WTC11 (cell line): ENCODE data around the gene C1QTNF1. TPM values are rescaled to one million over a fixed set of nuclear protein-coding genes. Genes with fewer than 3 reads are reported as not detected.
A peak's percentile ranks its signal among the peaks of the same experiment; 100 is the strongest.

ENCODE experiments used
- ATAC-seq: fragments of 200-7000 bp; cut with Tn5 transposase; 2 replicates; pipeline ENCODE4 v1.10.0; 2021; ENCODE audit warnings: mild to moderate bottlenecking, moderate library complexity
- CTCF ChIA-PET: fragments of 300-600 bp; sonication (Branson Sonifier 250); formaldehyde crosslinking; loops from one replicate; lab custom pipeline; 2021; ENCODE audit warnings: antibody characterized with exemption; lab: Charles Lee
- POLR2A ChIA-PET: fragments of 350-600 bp; sonication (Branson Sonifier 250); formaldehyde crosslinking; loops from one replicate; lab custom pipeline; 2021; ENCODE audit warnings: antibody characterized with exemption; lab: Charles Lee
- DNase-seq: peaks from one replicate; pipeline ENCODE4 v3.0.0; 2021; ENCODE audit warnings: low spot score
- H3K27ac Mint-ChIP-seq: 2 replicates; pipeline ENCODE4 v1.8.0; 2021; ENCODE audit warnings: mixed read lengths
- H3K27me3 Mint-ChIP-seq: 2 replicates; pipeline ENCODE4 v1.8.0; 2021; ENCODE audit warnings: low read depth, mild to moderate bottlenecking, moderate library complexity, mixed read lengths
- H3K36me3 Mint-ChIP-seq: 2 replicates; pipeline ENCODE4 v1.8.0; 2021; ENCODE audit warnings: mixed read lengths
- H3K4me1 Mint-ChIP-seq: 2 replicates; pipeline ENCODE4 v1.8.0; 2022; ENCODE audit warnings: mixed read lengths
- H3K4me3 Mint-ChIP-seq: 2 replicates; pipeline ENCODE4 v1.8.0; 2021; ENCODE audit warnings: mild to moderate bottlenecking, moderate library complexity, mixed read lengths
- H3K9me3 Mint-ChIP-seq: 2 replicates; pipeline ENCODE4 v1.8.0; 2021; ENCODE audit warnings: mixed read lengths
- AFF4 ChIP-seq: sonication (generic); formaldehyde crosslinking; IDR thresholded peaks from 2 replicates; pipeline ENCODE4 v1.8.1; 2023; ENCODE audit warnings: mild to moderate bottlenecking, missing genetic modification reagents, borderline replicate concordance
- ATF2 ChIP-seq: sonication (generic); formaldehyde crosslinking; IDR thresholded peaks from 2 replicates; pipeline ENCODE4 v1.8.1; 2022; ENCODE audit warnings: low read depth, missing genetic modification reagents, borderline replicate concordance
- CREM ChIP-seq: sonication (generic); formaldehyde crosslinking; IDR thresholded peaks from 2 replicates; pipeline ENCODE4 v1.8.1; 2022; ENCODE audit warnings: mild to moderate bottlenecking, missing genetic modification reagents, moderate library complexity
- CTCF ChIP-seq: fragments of 200-600 bp; IDR thresholded peaks from 2 replicates; pipeline ENCODE4 v1.8.0; 2022; ENCODE audit warnings: antibody characterized with exemption
- E2F5 ChIP-seq: sonication (generic); formaldehyde crosslinking; IDR thresholded peaks from 2 replicates; pipeline ENCODE4 v1.8.1; 2022; ENCODE audit warnings: mild to moderate bottlenecking, moderate library complexity, missing genetic modification reagents
- ESRRA ChIP-seq: sonication (generic); formaldehyde crosslinking; IDR thresholded peaks from 2 replicates; pipeline ENCODE4 v1.8.1; 2022; ENCODE audit warnings: mild to moderate bottlenecking, missing genetic modification reagents, borderline replicate concordance
- HMGA2 ChIP-seq: fragments of 250-450 bp; sonication (Bioruptor Pico); IDR thresholded peaks from 2 replicates; pipeline ENCODE4 v1.4.0; 2021; ENCODE audit warnings: mild to moderate bottlenecking, moderate library complexity
- HMGXB4 ChIP-seq: sonication (generic); formaldehyde crosslinking; IDR thresholded peaks from 2 replicates; pipeline ENCODE4 v1.8.1; 2023; ENCODE audit warnings: mild to moderate bottlenecking, moderate library complexity, missing genetic modification reagents
- NFATC4 ChIP-seq: fragments of 250-450 bp; sonication (Bioruptor Pico); IDR thresholded peaks from 2 replicates; pipeline ENCODE4 v1.9.0; 2021; ENCODE audit warnings: mild to moderate bottlenecking
- STAT6 ChIP-seq: sonication (generic); formaldehyde crosslinking; conservative IDR thresholded peaks from 2 replicates; pipeline ENCODE4 v1.8.1; 2023; ENCODE audit warnings: mild to moderate bottlenecking, low read depth, missing genetic modification reagents, moderate library complexity
- ZBTB43 ChIP-seq: sonication (generic); formaldehyde crosslinking; IDR thresholded peaks from 2 replicates; pipeline ENCODE4 v1.8.1; 2023; ENCODE audit warnings: mild to moderate bottlenecking, missing genetic modification reagents
- ZNF121 ChIP-seq: sonication (generic); formaldehyde crosslinking; IDR thresholded peaks from 2 replicates; pipeline ENCODE4 v1.8.0; 2023; ENCODE audit warnings: missing genetic modification reagents
- ZNF317 ChIP-seq: sonication (generic); formaldehyde crosslinking; IDR thresholded peaks from 2 replicates; pipeline ENCODE4 v1.8.1; 2023; ENCODE audit warnings: low read depth, mild to moderate bottlenecking, moderate library complexity, missing genetic modification reagents, borderline replicate concordance
- total RNA-seq: library from RNA; stranded (reverse); gene quantifications from 3 replicates; pipeline ENCODE4 v1.2.3, GENCODE V29; 2021

C1QTNF1 gene
- total RNA-seq, 1 experiment from 2014 or later: 1.7 TPM

GRCh38 chr17:79042421-79043190 is 18.6 kb downstream of the C1QTNF1 start:
- ATAC-seq (peak; percentile 73), DNase-seq (peak; percentile 90)
- ChIA-PET CTCF (interaction anchor here (0.6 to 2.1 kb wide), 30 partner anchors 9 to 358 kb away, joined by 3 to 20 read pairs (median 5); partner anchors contain the start of genes CANT1, ENGASE and LGALS3BP), POLR2A (no interaction called here)
- H3K27ac Mint-ChIP-seq: no peak overlapping the region
- H3K9me3 Mint-ChIP-seq: peaks cover 13% of the 10 kb centered on the region
- TF ChIP-seq ATF2 (CRISPR knock-in tag) (no peak), CTCF (peak; percentile 93)
- H3K27me3 Mint-ChIP-seq: peaks cover 12% of the 10 kb centered on the region
- H3K36me3 Mint-ChIP-seq: no peaks in the 10 kb centered on the region
- H3K4me3 Mint-ChIP-seq: no peak overlapping the region
- H3K4me1 Mint-ChIP-seq: peaks cover 6% of the 10 kb centered on the region; the same call in 1 of the 2 replicates

GRCh38 chr17:79043191-79043930 is 19.4 kb downstream of the C1QTNF1 start:
- CTCF ChIA-PET: interaction anchor here (0.5 to 3.4 kb wide), 7 partner anchors 15 to 55 kb away, joined by 3 to 51 read pairs (median 18); partner anchors contain the start of gene ENGASE
- DNase-seq: no peak
- H3K4me1 Mint-ChIP-seq: peaks cover 6% of the 10 kb centered on the region; the same call in 1 of the 2 replicates
- POLR2A ChIA-PET: no interaction called here
- no peak overlapping the region for H3K27ac Mint-ChIP-seq
- H3K4me3 Mint-ChIP-seq: no peak overlapping the region
- H3K36me3 Mint-ChIP-seq: no peaks in the 10 kb centered on the region
- ATAC-seq: no peak
- H3K27me3 Mint-ChIP-seq: peaks cover 9% of the 10 kb centered on the region
- H3K9me3 Mint-ChIP-seq: peaks cover 13% of the 10 kb centered on the region
- no peak for TF ChIP-seq ZNF317 (CRISPR knock-in tag)
- no peak for TF ChIP-seq ZNF121 (CRISPR knock-in tag)
- no peak for TF ChIP-seq ZBTB43 (CRISPR knock-in tag)
- no peak for TF ChIP-seq AFF4 (CRISPR knock-in tag)
- no peak for TF ChIP-seq NFATC4
- TF ChIP-seq HMGXB4 (CRISPR knock-in tag): no peak
- no peak for TF ChIP-seq E2F5
- no peak for TF ChIP-seq HMGA2
- TF ChIP-seq CREM (CRISPR knock-in tag): no peak
- TF ChIP-seq STAT6 (CRISPR knock-in tag): no peak
- TF ChIP-seq CTCF: no peak
- TF ChIP-seq ESRRA (CRISPR knock-in tag): no peak
